GM21786 (cell line): Measurements from ENCODE around the gene LIPC.

Experiments used
- ATAC-seq: cut with Tn5 transposase; IDR thresholded peaks from one replicate; pipeline ENCODE4 v1.9.1; 2021; ENCODE audit not compliant: unreplicated experiment

The LIPC gene

GRCh38 chr15:58431221-58432149 lies at the start of gene LIPC:
Gene LIPC, plus strand, starts transcription at chr15:58431991. Its CDS starts 42 bp downstream, at chr15:58432033.
- no peak for ATAC-seq

- ATAC-seq = no peak
Measured at GRCh38 chr15:58383876-58384275, 47.9 kb upstream of the LIPC start.

GRCh38 chr15:58384667-58385066 lies 47.1 kb upstream of the LIPC start:
- no peak for ATAC-seq

- no peak for ATAC-seq
Measured at GRCh38 chr15:58386081-58386480, 45.7 kb upstream of the LIPC start.

GRCh38 chr15:58386641-58387040 lies 45.1 kb upstream of the LIPC start:
- ATAC-seq = no peak

- no peak for ATAC-seq
Measured at GRCh38 chr15:58387130-58387529, 44.7 kb upstream of the LIPC start.

GRCh38 chr15:58388211-58388610 lies 43.6 kb upstream of the LIPC start:
- no peak for ATAC-seq

GRCh38 chr15:58390118-58390517 lies 41.7 kb upstream of the LIPC start:
- ATAC-seq = no peak

GRCh38 chr15:58390655-58391054 lies 41.1 kb upstream of the LIPC start:
- no peak for ATAC-seq

GRCh38 chr15:58391088-58391487 lies 40.7 kb upstream of the LIPC start:
- ATAC-seq = no peak

GRCh38 chr15:58392141-58392540 lies 39.6 kb upstream of the LIPC start:
- no peak for ATAC-seq

- ATAC-seq = no peak
Measured at GRCh38 chr15:58392611-58393161, 39.1 kb upstream of the LIPC start.

GRCh38 chr15:58393241-58393662 lies 38.5 kb upstream of the LIPC start:
- no peak for ATAC-seq

- ATAC-seq = no peak
Measured at GRCh38 chr15:58396181-58396580, 35.6 kb upstream of the LIPC start.

GRCh38 chr15:58398071-58398470 lies 33.7 kb upstream of the LIPC start:
- ATAC-seq = no peak

- no peak for ATAC-seq
Measured at GRCh38 chr15:58398643-58399042, 33.1 kb upstream of the LIPC start.

- no peak for ATAC-seq
Measured at GRCh38 chr15:58399739-58400138, 32.1 kb upstream of the LIPC start.

GRCh38 chr15:58401276-58401675 lies 30.5 kb upstream of the LIPC start:
- ATAC-seq = no peak

GRCh38 chr15:58401991-58402649 lies 29.7 kb upstream of the LIPC start:
- no peak for ATAC-seq

GRCh38 chr15:58403581-58403980 lies 28.2 kb upstream of the LIPC start:
- ATAC-seq = no peak

- no peak for ATAC-seq
Measured at GRCh38 chr15:58404020-58404419, 27.8 kb upstream of the LIPC start.

GRCh38 chr15:58404722-58405121 lies 27.1 kb upstream of the LIPC start:
- ATAC-seq = no peak
